ENCODE results near the gene KCNIP4. TPM values are rescaled to one million over a fixed set of nuclear protein-coding genes. Genes with fewer than 3 reads are reported as not detected.

Gene KCNIP4
- total RNA-seq, 1 donor from 2014 or later, result not detected

DNA sequence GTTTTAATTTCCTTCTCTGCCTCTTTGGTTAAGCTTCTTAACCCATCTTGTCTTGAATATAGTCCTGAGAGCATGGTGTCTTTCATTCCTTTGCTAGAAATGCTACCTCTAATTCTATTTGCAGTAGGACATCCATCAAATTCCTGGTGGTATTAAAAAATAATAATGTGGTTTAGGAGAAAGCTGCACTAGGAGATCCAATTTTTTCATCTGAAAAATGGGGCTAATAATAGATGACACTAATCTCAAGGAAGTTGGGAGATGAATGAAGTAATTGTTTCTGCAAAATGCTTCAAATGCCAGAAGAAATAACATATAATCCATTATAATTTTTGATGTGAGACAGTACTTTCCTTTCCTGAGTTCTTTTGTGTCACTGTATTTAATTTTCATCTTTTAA lies 1053.4 kb downstream of the KCNIP4 start:
- DNase-seq (ENCODE audit: low spot score) (no peak), ATAC-seq (no peak)
- intact Hi-C loops (cut with DNase I), result no loop called here

GRCh38 chr4:20890761-20891160 lies 1057.8 kb downstream of the KCNIP4 start:
- intact Hi-C loops (cut with DNase I), result no loop called here
- DNase-seq (ENCODE audit: low spot score) (no peak), ATAC-seq (no peak)

DNA sequence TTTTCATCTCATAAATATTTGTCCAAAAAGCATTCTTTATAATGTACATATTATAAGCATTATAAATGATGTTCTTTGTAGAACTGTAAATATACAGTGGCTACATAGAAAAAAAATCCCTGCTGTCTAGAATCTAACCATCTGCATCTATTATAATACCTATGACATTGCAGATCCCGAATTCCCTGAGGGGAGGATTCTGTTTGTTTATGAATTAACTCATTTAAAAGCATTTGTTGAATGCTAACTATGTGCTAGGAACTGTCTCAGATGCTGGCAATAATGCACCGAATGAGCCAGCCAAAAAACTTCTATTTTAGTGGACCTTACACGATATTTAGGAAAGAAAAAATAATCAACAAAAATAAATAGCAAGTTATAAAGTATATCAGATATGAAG lies 1058.7 kb downstream of the KCNIP4 start:
- no peak for DNase-seq (ENCODE audit: low spot score)
- intact Hi-C loops (cut with DNase I), result no loop called here
- ATAC-seq, result no peak

DNA sequence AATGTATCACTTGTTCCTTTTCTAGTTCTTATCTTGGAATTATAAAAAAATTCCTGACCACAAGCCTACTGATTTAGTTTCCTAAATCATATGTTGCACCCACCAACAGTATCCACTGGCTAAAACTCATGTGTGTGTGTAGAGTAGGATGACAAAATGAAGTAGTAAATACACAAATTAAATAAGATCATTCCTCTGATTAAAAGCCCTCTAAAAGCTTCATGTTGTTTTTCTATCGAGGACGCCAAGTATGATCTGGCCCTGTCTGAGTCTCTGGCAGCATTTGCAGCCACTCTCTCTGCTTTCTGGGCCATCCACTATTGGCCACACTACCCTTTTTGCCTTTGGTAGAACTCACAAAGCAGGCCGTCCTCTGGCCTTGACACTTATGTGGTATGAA lies 1064.9 kb downstream of the KCNIP4 start:
- ATAC-seq (no peak), DNase-seq (ENCODE audit: low spot score) (no peak)
- intact Hi-C loops (cut with DNase I), result no loop called here

GRCh38 chr4:20883231-20883630 lies 1065.3 kb downstream of the KCNIP4 start:
- DNase-seq (ENCODE audit: low spot score) (no peak), ATAC-seq (no peak)
- intact Hi-C loops (cut with DNase I), result no loop called here

DNA sequence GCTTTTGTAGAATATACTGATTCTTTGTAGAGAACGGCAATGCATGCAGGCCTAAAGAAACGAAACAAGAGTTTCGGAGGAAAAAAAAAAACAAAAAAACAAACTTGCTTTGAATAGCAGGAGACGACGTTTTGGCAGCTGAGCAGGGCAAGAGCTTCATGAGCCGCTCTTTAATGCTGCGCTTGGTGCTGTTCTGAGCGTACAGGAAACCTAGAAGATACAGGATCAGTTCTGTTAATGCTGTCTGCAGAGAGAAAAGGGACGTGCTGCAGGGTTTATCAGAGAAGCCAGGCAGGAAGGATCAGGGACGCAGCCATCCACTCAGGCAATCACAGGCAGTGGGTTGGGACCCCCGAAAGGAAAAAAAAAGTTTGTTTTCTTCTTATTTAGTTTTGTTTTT lies 1066.1 kb downstream of the KCNIP4 start:
- no peak for DNase-seq (ENCODE audit: low spot score)
- intact Hi-C loops (cut with DNase I), result no loop called here
- no peak for ATAC-seq

- intact Hi-C loops (cut with DNase I), result no loop called here
- DNase-seq (ENCODE audit: low spot score) (no peak), ATAC-seq (no peak)
Observed at GRCh38 chr4:20881658-20882057, 1066.9 kb downstream of the KCNIP4 start.

DNA sequence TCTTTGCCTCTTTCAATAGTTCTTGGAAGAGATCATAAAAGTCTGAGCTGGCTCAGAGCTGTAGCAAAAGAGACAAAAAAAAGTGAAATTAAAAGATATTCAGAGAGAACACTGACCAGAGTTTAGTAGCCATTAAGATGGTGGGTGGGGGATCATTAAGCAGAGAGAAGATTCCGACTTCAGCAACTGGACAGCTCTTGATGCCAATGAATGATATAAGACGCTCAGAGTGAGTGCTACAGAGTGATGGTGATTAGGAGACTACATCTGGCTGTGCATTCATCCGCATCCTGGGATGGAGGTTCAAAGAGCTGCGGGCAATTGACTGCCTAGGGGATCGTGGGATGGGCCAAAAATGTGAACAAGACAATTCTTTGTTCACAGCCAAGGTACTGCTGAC lies 1069.8 kb downstream of the KCNIP4 start:
- ATAC-seq, result no peak
- no peak for DNase-seq (ENCODE audit: low spot score)
- intact Hi-C loops (cut with DNase I), result no loop called here

- intact Hi-C loops (cut with DNase I), result no loop called here
- DNase-seq (ENCODE audit: low spot score) (no peak), ATAC-seq (peak; percentile 13)
Observed at GRCh38 chr4:20870436-20870835, 1078.1 kb downstream of the KCNIP4 start.

GRCh38 chr4:20868108-20868507 lies 1080.5 kb downstream of the KCNIP4 start:
- intact Hi-C loops (cut with DNase I), result no loop called here
- ATAC-seq, result no peak
- no peak for DNase-seq (ENCODE audit: low spot score)

GRCh38 chr4:20860878-20861277 lies 1087.7 kb downstream of the KCNIP4 start:
- intact Hi-C loops (cut with DNase I), result no loop called here
- no peak for ATAC-seq

GRCh38 chr4:20859097-20859781 lies 1089.3 kb downstream of the KCNIP4 start:
- ATAC-seq, result no peak
- intact Hi-C loops (cut with DNase I), result no loop called here
- no peak for DNase-seq (ENCODE audit: low spot score)

More at GRCh38 chr4:20860878-20861277, 1087.7 kb downstream of the KCNIP4 start:
- no peak for DNase-seq (ENCODE audit: low spot score)

GRCh38 chr4:20857081-20857480 lies 1091.5 kb downstream of the KCNIP4 start:
- intact Hi-C loops (cut with DNase I), result no loop called here
- no peak for DNase-seq (ENCODE audit: low spot score)
- ATAC-seq, result no peak

- ATAC-seq (no peak), DNase-seq (ENCODE audit: low spot score) (no peak)
- intact Hi-C loops (cut with DNase I), result no loop called here
Observed at GRCh38 chr4:20847124-20847747, 1101.3 kb downstream of the KCNIP4 start.

GRCh38 chr4:20844311-20844710 lies 1104.3 kb downstream of the KCNIP4 start:
- no peak for DNase-seq (ENCODE audit: low spot score)
- intact Hi-C loops (cut with DNase I), result no loop called here
- ATAC-seq, result no peak

GRCh38 chr4:20840648-20841190 lies 1107.9 kb downstream of the KCNIP4 start:
- DNase-seq (ENCODE audit: low spot score), result no peak
- ATAC-seq, result no peak
- intact Hi-C loops (cut with DNase I), result no loop called here

GRCh38 chr4:20839957-20840356 lies 1108.6 kb downstream of the KCNIP4 start:
- no peak for ATAC-seq
- intact Hi-C loops (cut with DNase I), result no loop called here
- no peak for DNase-seq (ENCODE audit: low spot score)

DNA sequence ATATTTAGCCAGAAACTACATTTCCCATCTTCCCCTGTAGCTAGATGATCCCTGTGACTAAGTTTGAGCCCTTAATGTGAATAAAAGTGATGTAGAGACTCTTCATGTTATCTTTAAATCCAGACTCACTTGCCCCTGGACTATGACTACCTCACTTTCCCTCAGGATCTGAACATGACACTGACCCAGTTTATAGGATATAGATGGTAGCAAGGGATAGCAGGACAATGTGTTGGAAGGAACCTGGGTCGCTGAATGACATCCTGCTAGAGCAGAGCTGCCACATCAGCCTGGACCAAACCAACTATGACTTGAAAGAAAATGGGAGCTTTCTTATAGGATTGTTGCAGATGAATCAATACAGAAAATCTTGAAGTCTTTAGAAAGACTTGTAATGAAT lies 1110.1 kb downstream of the KCNIP4 start:
- ATAC-seq (no peak), DNase-seq (ENCODE audit: low spot score) (no peak)
- intact Hi-C loops (cut with DNase I), result no loop called here

DNA sequence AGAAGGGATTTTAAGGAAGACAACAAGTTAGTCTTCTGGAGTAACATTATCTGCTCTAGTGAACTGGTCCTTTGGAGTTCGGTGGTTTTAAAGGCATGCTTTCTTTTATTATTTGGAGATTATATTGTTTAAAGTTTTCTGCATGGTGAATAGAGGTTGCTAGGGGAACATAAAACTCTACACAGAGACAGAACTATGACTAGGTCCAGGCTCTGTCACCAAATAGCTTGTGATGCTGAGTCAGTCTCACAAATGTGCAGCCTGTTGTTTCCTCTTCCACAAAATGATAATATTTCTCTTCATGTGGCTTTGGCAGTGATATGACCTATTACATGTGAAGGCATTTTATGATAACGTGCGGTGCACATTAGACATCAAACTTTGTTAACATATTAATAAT lies 1115.7 kb downstream of the KCNIP4 start:
- DNase-seq (ENCODE audit: low spot score) (no peak), ATAC-seq (no peak)
- intact Hi-C loops (cut with DNase I), result no loop called here

DNA sequence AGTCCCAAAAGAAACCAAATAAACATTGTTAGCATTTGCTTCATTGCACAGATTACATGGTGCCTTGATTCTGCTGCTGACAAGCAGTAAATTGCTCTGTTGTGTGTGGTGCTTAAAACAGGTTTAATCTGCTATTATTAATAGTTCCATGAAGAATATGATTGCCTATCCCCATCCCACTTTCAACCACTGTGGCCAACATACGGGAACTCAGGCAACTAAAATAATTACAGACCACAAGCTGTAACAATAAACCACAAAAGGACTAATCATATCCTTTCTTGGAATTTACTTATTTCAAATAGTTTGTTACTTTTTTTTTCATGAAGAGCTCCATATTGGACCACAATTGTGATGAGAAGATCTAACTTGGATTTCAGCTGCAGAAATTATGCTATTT lies 1116.8 kb downstream of the KCNIP4 start:
- no peak for ATAC-seq

More for the DNA sequence above, 1116.8 kb downstream of the KCNIP4 start:
- intact Hi-C loops (cut with DNase I), result no loop called here
- no peak for DNase-seq (ENCODE audit: low spot score)
